T-helper 2 cell treated with Interferon-gamma antibody and Interleukin-4, amounts not matched to agents 100 ng/mL and 5 ng/mL, for 36 hours (primary cell): ENCODE results near the gene MOGAT3. TPM values are rescaled to one million over a fixed set of nuclear protein-coding genes. Genes with fewer than 3 reads are reported as not detected.
"Not testable (repeated sequence)": the region's sequence is repeated elsewhere in the genome, so short reads cannot be mapped to it uniquely, and the experiment has no call there.

Experiments
- intact Hi-C: fragments of 100-400 bp; cut with micrococcal nuclease; formaldehyde crosslinking; loops from one replicate; pipeline ENCODE4 v1.15.1; 2023
- total RNA-seq: library from RNA; stranded (reverse); gene quantifications from 2 replicates; pipeline ENCODE4 v1.2.3, GENCODE V29; 2022

Gene MOGAT3
- total RNA-seq, 1 donor from 2014 or later = not detected

- intact Hi-C loops = no loop called here
Observed at GRCh38 chr7:101205901-101206664, 5.2 kb upstream of the MOGAT3 start.

- intact Hi-C loops = not testable (repeated sequence)
Observed at GRCh38 chr7:101203740-101204738, 3.2 kb upstream of the MOGAT3 start.

GRCh38 chr7:101202603-101202918, 1.7 kb upstream of the MOGAT3 start:
- intact Hi-C loops = no loop called here

GRCh38 chr7:101201695-101202602, 1.1 kb upstream of the MOGAT3 start:
- intact Hi-C loops = no loop called here

GRCh38 chr7:101200504-101200861, 353 bp downstream of the MOGAT3 start:
- intact Hi-C loops = no loop called here

GRCh38 chr7:101199522-101199921, 1.3 kb downstream of the MOGAT3 start:
- intact Hi-C loops = not testable (repeated sequence)

GRCh38 chr7:101198476-101198875, 2.4 kb downstream of the MOGAT3 start:
- intact Hi-C loops = no loop called here

- intact Hi-C loops = no loop called here
Observed at GRCh38 chr7:101197991-101198390, 2.8 kb downstream of the MOGAT3 start.

GRCh38 chr7:101195884-101196283, 5.0 kb downstream of the MOGAT3 start:
- intact Hi-C loops = no loop called here

GRCh38 chr7:101189109-101189508, 11.7 kb downstream of the MOGAT3 start:
- intact Hi-C loops = no loop called here

GRCh38 chr7:101186844-101187428, 13.9 kb downstream of the MOGAT3 start:
- intact Hi-C loops = no loop called here

- intact Hi-C loops = no loop called here
Observed at GRCh38 chr7:101186194-101186593, 14.6 kb downstream of the MOGAT3 start.

- intact Hi-C loops = no loop called here
Observed at GRCh38 chr7:101185258-101185839, 15.5 kb downstream of the MOGAT3 start.

GRCh38 chr7:101180130-101180755, 20.6 kb downstream of the MOGAT3 start, which contains the start of gene NAT16:
TSS of gene NAT16 (minus strand) at chr7:101180293. CDS start at chr7:101174807, 5,486 bp downstream.
- intact Hi-C loops = no loop called here

- intact Hi-C loops = no loop called here
Observed at GRCh38 chr7:101179713-101180112, 21.1 kb downstream of the MOGAT3 start.

- intact Hi-C loops = no loop called here
Observed at GRCh38 chr7:101179117-101179516, 21.7 kb downstream of the MOGAT3 start.

GRCh38 chr7:101177644-101178043, 23.2 kb downstream of the MOGAT3 start:
- intact Hi-C loops = no loop called here

- intact Hi-C loops = no loop called here
Observed at GRCh38 chr7:101175664-101176063, 25.2 kb downstream of the MOGAT3 start.

GRCh38 chr7:101174322-101174854, 26.4 kb downstream of the MOGAT3 start:
- intact Hi-C loops = loop anchor here (5.0 kb wide), 1 partner anchor 133 kb away; no protein-coding TSS in a partner anchor
